ENCODE data around the gene TMEM132E.

TMEM132E gene

DNA sequence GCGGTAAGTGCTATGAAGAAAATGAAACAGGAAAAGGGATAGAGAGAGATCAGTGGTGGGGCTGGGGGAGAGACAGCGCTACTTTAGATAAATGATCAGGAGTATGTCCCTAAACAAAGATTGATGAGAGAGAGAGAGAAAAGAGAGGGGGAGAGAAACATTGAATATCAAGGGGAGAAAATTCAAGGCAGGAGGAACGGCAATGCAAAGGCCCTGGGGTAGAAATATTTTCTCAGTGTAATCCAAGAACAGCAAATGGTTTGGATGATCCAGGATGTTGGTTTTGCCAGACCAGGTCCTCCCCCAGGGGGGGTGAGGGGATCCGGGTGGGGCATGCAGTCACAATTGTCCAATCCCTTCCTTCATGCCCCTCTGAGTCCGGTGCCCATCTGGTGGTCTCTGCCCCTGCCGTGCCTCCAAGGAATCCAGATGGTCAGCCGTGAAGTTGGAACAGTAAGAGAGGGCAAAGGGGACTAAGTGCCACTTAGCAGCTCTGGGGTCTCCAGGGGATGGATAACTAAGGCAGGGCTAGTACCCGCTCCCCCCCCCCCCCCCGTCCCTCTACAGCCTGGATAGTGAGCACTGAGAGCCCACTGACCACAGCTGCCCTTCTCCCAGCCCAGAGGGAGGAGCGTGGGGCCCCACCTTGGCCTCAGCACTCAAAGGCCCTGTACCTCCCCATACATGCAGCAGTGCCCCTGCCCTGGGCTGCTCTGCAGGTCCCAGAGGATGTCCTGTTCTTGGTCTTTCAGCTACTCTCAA, 43.7 kb downstream of the TMEM132E start:
- Mint-ChIP-seq H3K27me3 (peaks cover 63% of the 10 kb centered on the region), H3K36me3 (no peaks in the 10 kb centered on the region), H3K27ac (no peak overlapping the region), H3K4me3 (no peak overlapping the region), H3K9me3 (no peaks in the 10 kb centered on the region), H3K4me1 (no peaks in the 10 kb centered on the region)
- no peak for DNase-seq
- CTCF ChIA-PET = no interaction called here

- no peak overlapping the region for H3K27ac Mint-ChIP-seq
- H3K36me3 Mint-ChIP-seq = no peaks in the 10 kb centered on the region
- no peak overlapping the region for H3K4me3 Mint-ChIP-seq
- H3K27me3 Mint-ChIP-seq = peaks cover 67% of the 10 kb centered on the region
- CTCF ChIA-PET = no interaction called here
- H3K4me1 Mint-ChIP-seq = no peaks in the 10 kb centered on the region
- no peaks in the 10 kb centered on the region for H3K9me3 Mint-ChIP-seq
- DNase-seq = no peak
Measured at GRCh38 chr17:34623856-34624766, 44.7 kb downstream of the TMEM132E start.

GRCh38 chr17:34624767-34625383, 45.5 kb downstream of the TMEM132E start:
- CTCF ChIA-PET = no interaction called here
- DNase-seq = no peak
- Mint-ChIP-seq H3K27me3 (peaks cover 66% of the 10 kb centered on the region), H3K27ac (no peak overlapping the region), H3K9me3 (no peaks in the 10 kb centered on the region), H3K4me3 (no peak overlapping the region), H3K4me1 (no peaks in the 10 kb centered on the region), H3K36me3 (no peaks in the 10 kb centered on the region)

- H3K27me3 Mint-ChIP-seq = peaks cover 66% of the 10 kb centered on the region
- H3K9me3 Mint-ChIP-seq = no peaks in the 10 kb centered on the region
- H3K4me3 Mint-ChIP-seq = no peak overlapping the region
- no peak for DNase-seq
- CTCF ChIA-PET = interaction anchor here (1.2 kb wide), 1 partner anchor 944 kb away, joined by 3 read pairs; no protein-coding TSS in a partner anchor
- H3K27ac Mint-ChIP-seq = no peak overlapping the region
- H3K36me3 Mint-ChIP-seq = no peaks in the 10 kb centered on the region
- no peaks in the 10 kb centered on the region for H3K4me1 Mint-ChIP-seq
Measured at GRCh38 chr17:34626121-34626681, 46.8 kb downstream of the TMEM132E start.

- H3K4me1 Mint-ChIP-seq = no peaks in the 10 kb centered on the region
- peaks cover 70% of the 10 kb centered on the region for H3K27me3 Mint-ChIP-seq
Measured at GRCh38 chr17:34628879-34629278, 49.5 kb downstream of the TMEM132E start.

GRCh38 chr17:34633351-34633750, 54.0 kb downstream of the TMEM132E start:
- no peak for DNase-seq
- H3K4me1 Mint-ChIP-seq = peaks cover 11% of the 10 kb centered on the region
- peaks cover 60% of the 10 kb centered on the region for H3K27me3 Mint-ChIP-seq
- H3K36me3 Mint-ChIP-seq = no peaks in the 10 kb centered on the region
- CTCF ChIA-PET = interaction anchor here (0.8 to 1.2 kb wide), 2 partner anchors 9 to 91 kb away, joined by 3 read pairs; no protein-coding TSS in a partner anchor
- no peak overlapping the region for H3K4me3 Mint-ChIP-seq
- no peak overlapping the region for H3K27ac Mint-ChIP-seq
- H3K9me3 Mint-ChIP-seq = no peaks in the 10 kb centered on the region

More at GRCh38 chr17:34628879-34629278, 49.5 kb downstream of the TMEM132E start:
- Mint-ChIP-seq H3K9me3 (no peaks in the 10 kb centered on the region), H3K27ac (no peak overlapping the region), H3K4me3 (no peak overlapping the region), H3K36me3 (no peaks in the 10 kb centered on the region)
- CTCF ChIA-PET = no interaction called here
- no peak for DNase-seq

GRCh38 chr17:34633760-34634159, 54.4 kb downstream of the TMEM132E start:
- CTCF ChIA-PET = interaction anchor here (0.8 to 1.2 kb wide), 2 partner anchors 8 to 91 kb away, joined by 3 read pairs; no protein-coding TSS in a partner anchor
- no peak overlapping the region for H3K27ac Mint-ChIP-seq
- H3K9me3 Mint-ChIP-seq = no peaks in the 10 kb centered on the region
- H3K36me3 Mint-ChIP-seq = no peaks in the 10 kb centered on the region
- peaks cover 12% of the 10 kb centered on the region for H3K4me1 Mint-ChIP-seq
- H3K4me3 Mint-ChIP-seq = no peak overlapping the region
- H3K27me3 Mint-ChIP-seq = peaks cover 60% of the 10 kb centered on the region
- DNase-seq = no peak

DNA sequence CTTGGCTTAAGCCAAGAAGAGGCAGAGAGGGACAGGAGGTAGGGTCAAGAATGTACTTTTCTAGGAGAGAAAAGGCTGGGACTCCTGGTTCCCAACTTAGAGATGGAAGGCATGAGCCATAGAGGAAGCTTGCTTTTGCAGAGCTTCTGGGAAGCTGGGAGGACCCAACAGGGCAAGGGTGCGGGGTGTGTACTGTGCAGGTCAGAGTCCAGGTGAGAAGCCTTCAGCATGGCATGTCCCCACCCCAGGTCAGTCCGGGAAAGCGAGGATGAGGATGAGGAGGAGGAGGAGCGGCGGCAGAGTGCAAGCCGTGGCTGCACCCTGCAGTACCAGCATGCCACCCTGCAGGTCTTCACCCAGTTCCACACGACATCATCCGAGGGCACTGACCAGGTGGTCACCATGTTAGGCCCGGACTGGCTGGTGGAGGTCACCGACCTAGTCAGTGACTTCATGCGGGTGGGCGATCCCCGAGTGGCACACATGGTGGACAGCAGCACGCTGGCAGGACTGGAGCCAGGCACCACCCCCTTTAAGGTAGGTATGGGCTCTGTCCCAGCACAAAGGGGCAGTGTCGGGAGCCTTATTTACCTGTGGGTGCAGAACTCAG, 55.3 kb downstream of the TMEM132E start:
- no peaks in the 10 kb centered on the region for H3K36me3 Mint-ChIP-seq
- CTCF ChIA-PET = no interaction called here
- H3K27me3 Mint-ChIP-seq = peaks cover 66% of the 10 kb centered on the region
- no peak overlapping the region for H3K27ac Mint-ChIP-seq
- H3K4me3 Mint-ChIP-seq = no peak overlapping the region
- H3K4me1 Mint-ChIP-seq = peaks cover 12% of the 10 kb centered on the region
- H3K9me3 Mint-ChIP-seq = no peaks in the 10 kb centered on the region
- DNase-seq = no peak

DNA sequence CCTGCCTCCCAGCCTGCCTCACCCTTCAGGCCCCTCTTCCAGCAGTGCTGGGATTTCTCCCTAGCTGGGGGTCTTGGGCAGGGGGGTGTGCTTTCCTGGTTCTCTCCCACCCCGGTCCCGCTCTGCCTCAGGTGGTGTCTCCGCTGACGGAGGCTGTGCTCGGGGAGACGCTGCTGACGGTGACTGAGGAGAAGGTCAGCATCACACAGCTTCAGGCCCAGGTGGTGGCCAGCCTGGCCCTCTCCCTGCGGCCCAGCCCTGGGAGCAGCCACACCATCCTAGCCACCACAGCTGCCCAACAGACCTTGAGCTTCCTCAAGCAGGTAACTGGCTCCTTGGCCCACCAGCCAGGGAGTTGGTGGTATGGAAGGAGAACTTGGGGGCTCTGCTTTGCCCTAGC, 56.5 kb downstream of the TMEM132E start:
- no peaks in the 10 kb centered on the region for H3K36me3 Mint-ChIP-seq
- CTCF ChIA-PET = interaction anchor here (1.3 kb wide), 1 partner anchor 93 kb away, joined by 3 read pairs; no protein-coding TSS in a partner anchor

DNA sequence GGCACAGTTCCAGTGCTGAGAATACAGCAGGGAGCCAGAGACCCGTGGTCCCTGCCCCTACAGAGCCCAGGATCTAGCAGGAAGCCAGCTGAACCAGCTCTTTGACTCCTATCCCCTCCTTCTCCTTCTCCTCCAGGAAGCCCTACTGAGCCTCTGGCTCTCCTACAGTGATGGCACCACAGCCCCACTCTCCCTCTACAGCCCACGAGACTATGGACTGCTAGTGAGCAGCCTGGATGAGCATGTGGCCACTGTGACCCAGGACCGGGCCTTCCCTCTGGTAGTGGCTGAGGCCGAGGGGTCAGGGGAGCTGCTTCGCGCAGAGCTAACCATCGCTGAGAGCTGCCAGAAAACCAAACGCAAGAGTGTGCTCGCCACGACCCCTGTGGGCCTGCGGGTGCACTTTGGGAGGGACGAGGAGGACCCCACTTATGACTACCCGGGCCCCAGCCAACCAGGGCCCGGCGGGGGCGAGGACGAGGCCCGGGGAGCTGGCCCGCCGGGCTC, 57.7 kb downstream of the TMEM132E start:
- CTCF ChIA-PET = interaction anchor here (0.9 to 1.9 kb wide), 6 partner anchors 10 to 436 kb away, joined by 3 to 12 read pairs (median 5); no protein-coding TSS in a partner anchor
- no peak for DNase-seq
- Mint-ChIP-seq H3K4me1 (peaks cover 12% of the 10 kb centered on the region), H3K36me3 (no peaks in the 10 kb centered on the region), H3K4me3 (no peak overlapping the region), H3K27ac (no peak overlapping the region), H3K9me3 (no peaks in the 10 kb centered on the region), H3K27me3 (peaks cover 77% of the 10 kb centered on the region)

More for the DNA sequence above, 56.5 kb downstream of the TMEM132E start:
- Mint-ChIP-seq H3K4me3 (no peak overlapping the region), H3K27ac (no peak overlapping the region), H3K9me3 (no peaks in the 10 kb centered on the region), H3K27me3 (peaks cover 73% of the 10 kb centered on the region), H3K4me1 (peaks cover 12% of the 10 kb centered on the region)
- DNase-seq = no peak

- peaks cover 70% of the 10 kb centered on the region for H3K27me3 Mint-ChIP-seq
- DNase-seq = peak; percentile 87
- no peak overlapping the region for H3K27ac Mint-ChIP-seq
- peaks cover 12% of the 10 kb centered on the region for H3K4me1 Mint-ChIP-seq
- peak overlapping the region; percentile 42 for H3K4me3 Mint-ChIP-seq
- CTCF ChIA-PET = interaction anchor here (0.7 to 1.9 kb wide), 11 partner anchors 9 to 437 kb away, joined by 3 to 12 read pairs (median 3); no protein-coding TSS in a partner anchor
- H3K36me3 Mint-ChIP-seq = no peaks in the 10 kb centered on the region
- no peaks in the 10 kb centered on the region for H3K9me3 Mint-ChIP-seq
Measured at GRCh38 chr17:34637548-34638525, 58.5 kb downstream of the TMEM132E start.

- Mint-ChIP-seq H3K27ac (no peak overlapping the region), H3K4me3 (no peak overlapping the region), H3K4me1 (peaks cover 12% of the 10 kb centered on the region), H3K9me3 (no peaks in the 10 kb centered on the region), H3K36me3 (no peaks in the 10 kb centered on the region), H3K27me3 (peaks cover 62% of the 10 kb centered on the region)
- DNase-seq = no peak
- CTCF ChIA-PET = interaction anchor here (0.6 to 1.9 kb wide), 12 partner anchors 8 to 484 kb away, joined by 3 to 12 read pairs (median 3); no protein-coding TSS in a partner anchor
Measured at GRCh38 chr17:34638526-34639260, 59.3 kb downstream of the TMEM132E start.

Measured in activated naive CD4-positive, alpha-beta T cell treated with anti-CD3 and anti-CD28 coated beads, Interleukin-2, amount 10 ng/mL, durations not matched to agents 7 days and 5 days (primary cell).